ENCODE measurements around the gene SLC12A7.

- TF ChIP-seq CTCF (IDR thresholded peaks at IDR 0.05) (no peak), POLR2A (IDR thresholded peaks at IDR 0.05) (no peak)
Observed at GRCh38 chr5:1016036-1016435, 95.8 kb downstream of the SLC12A7 start.
